Hematopoietic multipotent progenitor cell treated with erythropoietin and hydrocortisone succinate and interleukin-3 and kit ligand, for 6 days (in vitro differentiated cells): ENCODE data around the gene GRAPL.
"Not testable (repeated sequence)": the region's sequence is repeated elsewhere in the genome, so short reads cannot be mapped to it uniquely, and the experiment has no call there.

Experiments used
- DNase-seq: peaks from one replicate; pipeline ENCODE4 v3.0.0-alpha.2; 2015

GRAPL gene

DNA sequence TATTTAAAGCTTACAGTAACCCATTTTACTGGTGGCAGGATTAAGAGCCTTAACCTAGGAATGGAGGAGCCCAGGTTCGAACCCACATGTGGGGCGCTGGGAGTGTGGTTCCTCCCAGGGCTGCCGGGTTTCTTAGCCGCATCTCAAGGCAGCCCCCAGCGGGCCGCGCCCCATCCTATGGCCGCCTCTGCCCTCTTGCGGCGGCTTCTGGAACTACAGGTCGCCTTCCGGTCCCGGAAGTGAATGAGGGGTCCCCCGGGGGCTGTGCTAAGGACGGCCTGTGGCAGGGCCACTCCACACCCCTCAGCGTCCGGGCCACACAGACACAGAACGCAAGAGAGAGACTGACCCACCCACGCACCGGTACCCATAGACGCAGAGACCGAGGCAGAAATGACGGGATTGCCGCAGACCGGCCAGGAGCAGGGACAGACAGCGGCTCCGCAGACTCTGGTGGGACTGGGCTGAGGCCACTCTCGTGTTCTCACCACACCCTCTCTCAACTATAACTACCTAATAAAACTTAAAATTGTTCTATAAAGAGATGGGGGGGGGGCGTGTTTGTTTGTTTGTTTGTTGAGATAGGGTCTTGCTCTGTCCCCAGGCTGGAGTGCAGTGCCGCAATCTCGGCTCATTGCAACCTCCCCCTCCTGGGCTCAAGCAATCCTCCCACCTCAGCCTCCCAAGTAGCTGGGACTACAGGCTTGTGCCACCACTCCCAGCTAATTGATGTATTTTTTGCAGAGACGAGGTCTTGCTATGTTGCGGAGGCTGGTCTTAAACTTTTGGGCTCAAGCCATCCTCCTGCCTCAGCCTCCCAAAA lies 69.2 kb downstream of the GRAPL start:
- not testable (repeated sequence) for DNase-seq

DNA sequence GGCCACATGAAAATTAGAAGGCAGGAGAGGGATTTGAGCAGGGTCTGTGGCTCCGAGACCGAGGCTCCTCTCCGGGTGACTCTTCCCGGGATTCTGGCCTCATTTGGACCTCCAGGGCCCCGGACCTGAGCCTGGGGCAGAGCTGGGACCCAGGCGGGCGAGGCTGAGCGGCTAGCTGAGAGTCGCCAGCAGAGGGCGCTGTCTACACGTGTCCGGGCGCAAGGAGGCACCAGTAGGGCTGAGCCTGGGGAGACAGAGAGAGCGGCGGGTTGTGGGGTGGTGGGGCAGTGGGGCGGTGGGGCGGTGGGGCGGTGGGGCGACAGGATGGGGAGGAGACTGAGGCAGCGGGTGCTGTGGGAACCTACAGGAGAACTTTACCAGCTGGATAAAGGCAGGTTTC lies 75.1 kb downstream of the GRAPL start:
- not testable (repeated sequence) for DNase-seq

DNA sequence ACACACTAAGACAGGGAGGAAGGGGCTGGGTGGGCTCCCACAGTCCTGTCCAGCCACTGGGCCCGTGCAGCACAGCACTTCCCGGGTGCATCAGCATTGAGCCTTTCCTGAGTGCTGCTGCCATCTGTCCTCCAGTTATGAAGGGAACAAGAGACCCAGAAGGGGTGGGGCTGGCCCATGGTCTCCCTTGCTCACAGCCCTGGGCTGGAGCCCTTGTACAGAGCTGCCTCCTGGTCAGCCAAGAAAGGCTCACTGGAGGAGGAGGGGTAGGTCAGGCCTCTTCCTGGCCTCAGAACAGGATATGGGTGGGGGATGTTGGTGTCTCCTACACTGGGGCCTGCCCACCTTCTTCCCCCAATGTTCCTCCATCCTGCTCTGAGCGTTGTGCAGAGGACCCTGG lies 76.0 kb downstream of the GRAPL start:
- DNase-seq, result not testable (repeated sequence)
